ENCODE results near the gene GRPEL1. TPM values are rescaled to one million over a fixed set of nuclear protein-coding genes. Genes with fewer than 3 reads are reported as not detected.
"Not testable (repeated sequence)": the region's sequence is repeated elsewhere in the genome, so short reads cannot be mapped to it uniquely, and the experiment has no call there.

GRPEL1 gene
- total RNA-seq, 6 experiments from 2014 or later: 30.0 to 49.2 (median 45.3) TPM

DNA sequence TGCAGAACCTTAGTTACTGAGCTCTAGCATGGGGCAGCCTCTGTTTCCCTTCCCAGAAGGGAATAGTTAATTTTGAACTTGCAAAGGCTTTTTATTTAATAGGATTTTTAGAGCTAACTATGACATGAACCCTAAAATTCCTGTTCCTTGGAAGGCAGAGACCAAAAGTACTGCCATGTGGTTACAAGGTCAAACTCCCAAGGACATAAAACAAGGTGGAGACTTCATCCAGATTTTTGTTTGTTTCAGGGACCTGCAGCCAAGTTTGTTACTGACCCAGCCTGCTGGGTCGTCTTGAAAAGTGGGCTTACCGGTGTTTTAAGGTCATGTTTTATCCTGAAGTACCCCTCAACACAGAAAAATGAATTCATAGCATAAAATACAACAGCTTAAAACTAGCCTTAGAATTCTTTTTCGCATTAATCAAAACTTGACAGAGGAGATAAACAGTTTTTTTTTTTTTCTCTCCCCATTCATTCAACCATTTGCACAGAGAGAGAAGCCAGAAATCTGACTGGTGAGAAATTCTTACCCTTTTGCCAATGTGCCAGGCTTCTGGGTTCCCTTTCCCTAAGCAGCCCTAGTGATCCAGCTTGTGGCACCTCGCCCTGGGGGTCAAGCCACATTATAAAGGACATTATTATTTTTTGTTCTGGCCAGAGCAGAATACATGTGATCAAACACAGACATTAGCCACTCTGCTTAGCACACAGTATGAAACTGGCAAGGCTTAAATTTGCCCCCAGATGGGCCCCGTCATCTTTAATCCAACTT, 21.5 kb upstream of the GRPEL1 start:
- TF ChIP-seq, protein P1, sequence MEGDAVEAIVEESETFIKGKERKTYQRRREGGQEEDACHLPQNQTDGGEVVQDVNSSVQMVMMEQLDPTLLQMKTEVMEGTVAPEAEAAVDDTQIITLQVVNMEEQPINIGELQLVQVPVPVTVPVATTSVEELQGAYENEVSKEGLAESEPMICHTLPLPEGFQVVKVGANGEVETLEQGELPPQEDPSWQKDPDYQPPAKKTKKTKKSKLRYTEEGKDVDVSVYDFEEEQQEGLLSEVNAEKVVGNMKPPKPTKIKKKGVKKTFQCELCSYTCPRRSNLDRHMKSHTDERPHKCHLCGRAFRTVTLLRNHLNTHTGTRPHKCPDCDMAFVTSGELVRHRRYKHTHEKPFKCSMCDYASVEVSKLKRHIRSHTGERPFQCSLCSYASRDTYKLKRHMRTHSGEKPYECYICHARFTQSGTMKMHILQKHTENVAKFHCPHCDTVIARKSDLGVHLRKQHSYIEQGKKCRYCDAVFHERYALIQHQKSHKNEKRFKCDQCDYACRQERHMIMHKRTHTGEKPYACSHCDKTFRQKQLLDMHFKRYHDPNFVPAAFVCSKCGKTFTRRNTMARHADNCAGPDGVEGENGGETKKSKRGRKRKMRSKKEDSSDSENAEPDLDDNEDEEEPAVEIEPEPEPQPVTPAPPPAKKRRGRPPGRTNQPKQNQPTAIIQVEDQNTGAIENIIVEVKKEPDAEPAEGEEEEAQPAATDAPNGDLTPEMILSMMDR (IDR thresholded peaks at IDR 0.05): no peak
- TF ChIP-seq POLR2A (IDR thresholded peaks at IDR 0.05): no peak
- ATAC-seq (no peak), DNase-seq (no peak)
- Histone ChIP-seq H3K9me3 (no peaks in the 10 kb centered on the region), H3K4me3 (no peak overlapping the region), H3K27ac (no peak overlapping the region), H3K36me3 (no peaks in the 10 kb centered on the region), H3K4me1 (peaks cover 0 to 6% (median 0%) of the 10 kb centered on the region in 4 donors), H3K27me3 (no peaks in the 10 kb centered on the region)
- 56% methylated on average over 5 of the region's 5 CpGs for WGBS (ENCODE audit: insufficient coverage, low coverage, low lambda C conversion rate, missing lambda C conversion rate)
- intact Hi-C loops (cut with DNase I): no loop called here

GRCh38 chr4:7087036-7087435, 19.2 kb upstream of the GRPEL1 start:
- no peaks in the 10 kb centered on the region for H3K36me3 ChIP-seq
- WGBS (ENCODE audit: insufficient coverage, low coverage, low lambda C conversion rate, missing lambda C conversion rate): 66% methylated on average over 3 of the region's 3 CpGs
- ATAC-seq (peak in 1 of 4 donors; percentile 31), DNase-seq (no peak)
- H3K27ac ChIP-seq: no peak overlapping the region
- no peak overlapping the region for H3K4me3 ChIP-seq
- H3K27me3 ChIP-seq: no peaks in the 10 kb centered on the region
- TF ChIP-seq POLR2A (IDR thresholded peaks at IDR 0.05): no peak
- TF ChIP-seq, protein P1 (IDR thresholded peaks at IDR 0.05): no peak
- intact Hi-C loops (cut with DNase I): no loop called here
- H3K9me3 ChIP-seq: no peaks in the 10 kb centered on the region
- peaks cover 0 to 6% (median 0%) of the 10 kb centered on the region in 4 donors for H3K4me1 ChIP-seq

GRCh38 chr4:7086384-7086783, 18.5 kb upstream of the GRPEL1 start:
- H3K27me3 ChIP-seq: no peaks in the 10 kb centered on the region
- intact Hi-C loops (cut with DNase I): no loop called here
- H3K27ac ChIP-seq: no peak overlapping the region
- no peak for ATAC-seq
- DNase-seq: no peak
- H3K9me3 ChIP-seq: no peaks in the 10 kb centered on the region
- peaks cover 0 to 6% (median 0%) of the 10 kb centered on the region in 4 donors for H3K4me1 ChIP-seq
- H3K36me3 ChIP-seq: no peaks in the 10 kb centered on the region
- WGBS (ENCODE audit: insufficient coverage, low coverage, low lambda C conversion rate, missing lambda C conversion rate): 19% methylated on average over 1 of the region's 1 CpG
- H3K4me3 ChIP-seq: no peak overlapping the region
- TF ChIP-seq, protein P1 (IDR thresholded peaks at IDR 0.05): no peak
- no peak for TF ChIP-seq POLR2A (IDR thresholded peaks at IDR 0.05)

- H3K4me1 ChIP-seq; H3K9me3 ChIP-seq; intact Hi-C loops (cut with DNase I); H3K36me3 ChIP-seq; H3K27me3 ChIP-seq: not testable (repeated sequence)
- ATAC-seq (peak; percentile 60 to 77 (median 69)), DNase-seq (peak in 1 of 3 donors; percentile 68)
- Histone ChIP-seq H3K4me3 (peak overlapping the region; percentile 31 to 45 (median 44)), H3K27ac (peak overlapping the region; percentile 13 to 50 (median 48))
- WGBS (ENCODE audit: insufficient coverage, low coverage, low lambda C conversion rate, missing lambda C conversion rate): 14% methylated on average over 8 of the region's 9 CpGs
These were observed 16.7 kb upstream of the GRPEL1 start for GRCh38 chr4:7084564-7084961.
